PC-3 (cell line): ENCODE data around the gene ADAM12. TPM values are rescaled to one million over a fixed set of nuclear protein-coding genes. Genes with fewer than 3 reads are reported as not detected.

Experiments
- ATAC-seq: fragments of 200-7000 bp; cut with Tn5 transposase; 2 replicates; pipeline ENCODE4 v1.9.1; 2020; ENCODE audit warnings: mild to moderate bottlenecking, moderate library complexity
- BruUV-seq: library from RNA; stranded (reverse); fragments of 400-500 nt; replicated peaks from 2 replicates; lab custom pipeline; 2021; lab: Mats Ljungman, UMichigan
- CTCF ChIA-PET: fragments of 300-600 bp; sonication (Branson Sonifier 250); formaldehyde crosslinking; loops from one replicate; lab custom pipeline; 2022; ENCODE audit warnings: antibody characterized with exemption; lab: Charles Lee
- POLR2A ChIA-PET: fragments of 300-600 bp; sonication (Branson Sonifier 250); formaldehyde crosslinking; loops from one replicate; lab custom pipeline; 2022; ENCODE audit warnings: antibody characterized with exemption; ENCODE audit not compliant: unreplicated experiment; lab: Charles Lee
- DNase-seq: peaks from one replicate; pipeline ENCODE4 v3.0.0-alpha.2; 2015
- H2AFZ ChIP-seq: fragments of 300-600 bp; sonication (generic); 2 replicates; pipeline ENCODE4 v1.6.0; 2016; ENCODE audit warnings: antibody characterized with exemption, low read length
- H3F3A ChIP-seq: fragments of 300-600 bp; sonication (generic); one replicate; pipeline ENCODE4 v1.6.0; 2017; ENCODE audit warnings: antibody characterized with exemption, low read length, control low read depth, mild to moderate bottlenecking; ENCODE audit not compliant: unreplicated experiment
- H3K27ac ChIP-seq: fragments of 300-600 bp; sonication (generic); 2 replicates; pipeline ENCODE4 v1.5.1; 2016; ENCODE audit warnings: mild to moderate bottlenecking, low read length
- H3K27me3 ChIP-seq: fragments of 300-600 bp; sonication (generic); 2 replicates; pipeline ENCODE4 v1.6.1; 2016; ENCODE audit warnings: low read length, mixed read lengths
- H3K36me3 ChIP-seq: fragments of 300-600 bp; sonication (generic); 2 replicates; pipeline ENCODE4 v1.6.1; 2016; ENCODE audit warnings: low read depth, mixed run types, low read length, mixed read lengths
- H3K4me1 ChIP-seq: fragments of 300-600 bp; sonication (generic); 2 replicates; pipeline ENCODE4 v1.5.1; 2016; ENCODE audit warnings: low read length; ENCODE audit not compliant: insufficient read depth
- H3K4me2 ChIP-seq: fragments of 300-600 bp; sonication (generic); 2 replicates; pipeline ENCODE4 v1.6.0; 2016; ENCODE audit warnings: low read length
- H3K4me3 ChIP-seq: fragments of 300-600 bp; sonication (generic); 2 replicates; pipeline ENCODE4 v1.5.1; 2016; ENCODE audit warnings: mild to moderate bottlenecking, low read length, mixed read lengths
- H3K79me2 ChIP-seq: fragments of 300-600 bp; sonication (generic); 2 replicates; pipeline ENCODE4 v1.6.1; 2017; ENCODE audit warnings: low read length, mixed read lengths
- H3K9ac ChIP-seq: fragments of 300-600 bp; sonication (generic); 2 replicates; pipeline ENCODE4 v1.6.0; 2016; ENCODE audit warnings: mild to moderate bottlenecking, low read length
- H3K9me2 ChIP-seq: fragments of 300-600 bp; sonication (generic); replicated peaks from 2 replicates; pipeline ENCODE4 v1.6.1; 2016; ENCODE audit warnings: mixed run types, low read length, mixed read lengths
- H3K9me3 ChIP-seq: fragments of 300-600 bp; sonication (generic); 2 replicates; pipeline ENCODE4 v1.6.1; 2016; ENCODE audit warnings: low read length, mixed read lengths
- H4K20me1 ChIP-seq: fragments of 300-600 bp; sonication (generic); 2 replicates; pipeline ENCODE4 v1.6.1; 2016; ENCODE audit warnings: low read length, mixed read lengths
- EZH2 ChIP-seq: fragments of 300-600 bp; sonication (generic); IDR thresholded peaks from one replicate; pipeline ENCODE4 v1.6.1; 2017; ENCODE audit warnings: antibody characterized with exemption, mild to moderate bottlenecking, low read length; ENCODE audit not compliant: unreplicated experiment
- EZH2phosphoT487 ChIP-seq: fragments of 300-600 bp; sonication (generic); IDR thresholded peaks from 2 replicates; pipeline ENCODE4 v1.6.1; 2018; ENCODE audit warnings: mild to moderate bottlenecking, antibody characterized with exemption, low read length, borderline replicate concordance
- intact Hi-C: fragments of 100-400 bp; cut with micrococcal nuclease; formaldehyde crosslinking; loops from 2 replicates; pipeline ENCODE4 v1.9.0; 2023
- total RNA-seq: library from RNA; depleted of rRNA; stranded (reverse); fragments of >200 nt; gene quantifications from 2 replicates; pipeline ENCODE4 v1.2.3, GENCODE V29; 2014
- TF ChIP-seq, protein P1 (sequence below): fragments of 300-600 bp; sonication (generic); conservative IDR thresholded peaks from 2 replicates; pipeline ENCODE4 v1.5.1; 2017; ENCODE audit warnings: antibody characterized with exemption, low read depth, mild to moderate bottlenecking, low read length

The ADAM12 gene
- total RNA-seq, 1 experiment from 2014 or later: 3.4 TPM

DNA sequence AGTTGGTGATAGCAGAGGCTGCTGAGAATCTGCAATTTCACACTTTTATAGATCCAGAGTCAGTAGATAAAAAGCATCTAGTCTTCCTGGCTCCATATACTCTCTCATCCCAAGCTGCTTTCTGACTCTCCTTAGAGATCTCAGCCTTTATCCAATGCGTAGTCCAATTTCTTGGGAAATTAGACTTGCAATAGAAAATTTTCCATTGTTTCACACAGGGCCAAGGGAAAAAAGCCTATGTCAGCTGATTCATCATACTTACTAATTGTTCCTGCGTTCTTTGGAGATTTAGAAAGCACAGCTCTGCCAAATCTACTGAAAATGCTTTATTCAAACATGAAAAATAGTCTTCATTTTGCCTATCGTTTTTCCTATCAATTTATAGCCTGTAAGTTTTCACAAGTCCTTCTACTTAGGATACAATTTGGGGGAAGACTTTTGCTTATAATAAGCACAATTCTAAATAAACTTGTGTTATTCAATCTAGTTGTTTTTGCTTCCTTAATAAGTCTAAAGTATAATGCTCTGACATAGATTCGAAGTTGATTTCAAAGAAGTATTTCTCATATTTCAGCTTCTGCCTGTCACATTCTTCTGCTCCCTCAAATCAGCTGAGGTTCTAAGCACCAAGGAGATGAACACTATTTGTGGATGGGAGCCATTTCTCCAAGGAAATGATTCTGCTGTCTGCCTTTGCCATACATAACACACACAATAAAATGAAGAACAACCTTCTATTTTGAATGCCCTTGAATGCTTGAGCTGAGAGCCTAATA, 165.4 kb downstream of the ADAM12 start:
- Histone ChIP-seq H3K4me1 (0 out of 2 replicates have a peak, but pooled peaks cover 3% of the 10 kb centered on the region), H2AFZ (no peak overlapping the region), H3K4me2 (no peak overlapping the region), H3K4me3 (no peak overlapping the region), H3K79me2 (no peaks in the 10 kb centered on the region), H4K20me1 (no peaks in the 10 kb centered on the region), H3K27ac (no peak overlapping the region), H3K27me3 (no peaks in the 10 kb centered on the region), H3K9me3 (no peaks in the 10 kb centered on the region), H3F3A (no peaks in the 10 kb centered on the region), H3K9me2 (no peaks in the 10 kb centered on the region), H3K36me3 (no peaks in the 10 kb centered on the region), H3K9ac (no peak overlapping the region)
- ChIA-PET POLR2A (interaction anchor here (0.7 kb wide), 1 partner anchor 292 kb away, joined by 3 read pairs; no protein-coding TSS in a partner anchor), CTCF (no interaction called here)
- TF ChIP-seq EZH2phosphoT487: no peak
- TF ChIP-seq, protein P1, sequence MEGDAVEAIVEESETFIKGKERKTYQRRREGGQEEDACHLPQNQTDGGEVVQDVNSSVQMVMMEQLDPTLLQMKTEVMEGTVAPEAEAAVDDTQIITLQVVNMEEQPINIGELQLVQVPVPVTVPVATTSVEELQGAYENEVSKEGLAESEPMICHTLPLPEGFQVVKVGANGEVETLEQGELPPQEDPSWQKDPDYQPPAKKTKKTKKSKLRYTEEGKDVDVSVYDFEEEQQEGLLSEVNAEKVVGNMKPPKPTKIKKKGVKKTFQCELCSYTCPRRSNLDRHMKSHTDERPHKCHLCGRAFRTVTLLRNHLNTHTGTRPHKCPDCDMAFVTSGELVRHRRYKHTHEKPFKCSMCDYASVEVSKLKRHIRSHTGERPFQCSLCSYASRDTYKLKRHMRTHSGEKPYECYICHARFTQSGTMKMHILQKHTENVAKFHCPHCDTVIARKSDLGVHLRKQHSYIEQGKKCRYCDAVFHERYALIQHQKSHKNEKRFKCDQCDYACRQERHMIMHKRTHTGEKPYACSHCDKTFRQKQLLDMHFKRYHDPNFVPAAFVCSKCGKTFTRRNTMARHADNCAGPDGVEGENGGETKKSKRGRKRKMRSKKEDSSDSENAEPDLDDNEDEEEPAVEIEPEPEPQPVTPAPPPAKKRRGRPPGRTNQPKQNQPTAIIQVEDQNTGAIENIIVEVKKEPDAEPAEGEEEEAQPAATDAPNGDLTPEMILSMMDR: no peak
- TF ChIP-seq EZH2: no peak
- BruUV-seq: no TSS peak
- intact Hi-C loops: no loop called here
- no peak for DNase-seq
- ATAC-seq: no peak

DNA sequence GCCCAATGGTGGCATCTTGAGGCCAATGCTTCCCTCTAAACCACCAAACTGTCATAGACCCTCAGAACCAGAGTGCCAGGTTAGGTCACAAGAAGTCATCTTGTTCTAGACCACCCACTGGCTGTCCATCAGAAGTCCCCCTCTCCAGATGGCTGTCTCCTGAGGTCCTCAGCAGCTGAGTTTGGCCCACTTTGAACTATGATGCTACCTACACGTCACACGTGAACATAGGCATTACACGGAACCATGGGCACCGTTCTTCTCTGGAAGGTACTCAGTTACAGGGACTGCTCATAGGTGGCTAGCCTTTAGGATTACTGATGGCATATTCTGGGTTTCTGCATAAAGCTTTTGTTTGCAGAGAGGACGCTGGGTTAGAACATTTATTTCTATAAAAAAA, 166.4 kb downstream of the ADAM12 start:
- no peaks in the 10 kb centered on the region for H3K9me2 ChIP-seq
- no peaks in the 10 kb centered on the region for H3K27me3 ChIP-seq
- H3K27ac ChIP-seq: no peak overlapping the region
- POLR2A ChIA-PET: no interaction called here
- intact Hi-C loops: no loop called here
- no peak overlapping the region for H2AFZ ChIP-seq
- no peak for ATAC-seq
- TF ChIP-seq EZH2phosphoT487 (no peak), EZH2 (no peak)
- TF ChIP-seq, protein P1: no peak
- H3K79me2 ChIP-seq: no peaks in the 10 kb centered on the region
- no peaks in the 10 kb centered on the region for H3K9me3 ChIP-seq
- DNase-seq: no peak
- H4K20me1 ChIP-seq: no peaks in the 10 kb centered on the region
- no peak overlapping the region for H3K4me3 ChIP-seq
- no peaks in the 10 kb centered on the region for H3K36me3 ChIP-seq
- no peaks in the 10 kb centered on the region for H3K4me1 ChIP-seq
- H3K4me2 ChIP-seq: no peak overlapping the region
- H3K9ac ChIP-seq: no peak overlapping the region
- H3F3A ChIP-seq: no peaks in the 10 kb centered on the region
- BruUV-seq: no TSS peak
- CTCF ChIA-PET: no interaction called here
